DMS53 (cell line): ENCODE measurements around the gene MRPS22.
"Not testable (repeated sequence)": the region's sequence is repeated elsewhere in the genome, so short reads cannot be mapped to it uniquely, and the experiment has no call there.

Source experiments
- DNase-seq: peaks from one replicate; lab custom pipeline; 2025; lab: John Stamatoyannopoulos, UW

MRPS22 gene

GRCh38 chr3:139339219-139339906 is 4.5 kb upstream of the MRPS22 start:
- DNase-seq: no peak

- DNase-seq: no peak
These were observed 3.0 kb upstream of the MRPS22 start for GRCh38 chr3:139340784-139341183.

GRCh38 chr3:139342054-139342453 is 1.8 kb upstream of the MRPS22 start:
- no peak for DNase-seq

- no peak for DNase-seq
These were observed 3.0 kb downstream of the MRPS22 start for GRCh38 chr3:139346771-139347170.

GRCh38 chr3:139353920-139354556 is 10.2 kb downstream of the MRPS22 start:
- DNase-seq: peak; percentile 71

GRCh38 chr3:139354661-139355060 is 10.8 kb downstream of the MRPS22 start:
- DNase-seq: no peak

- no peak for DNase-seq
These were observed 11.7 kb downstream of the MRPS22 start for GRCh38 chr3:139355476-139355875.

GRCh38 chr3:139355891-139356290 is 12.1 kb downstream of the MRPS22 start:
- no peak for DNase-seq

- DNase-seq: no peak
These were observed 14.1 kb downstream of the MRPS22 start for GRCh38 chr3:139357899-139358298.

GRCh38 chr3:139358841-139359562 is 15.2 kb downstream of the MRPS22 start:
- DNase-seq: peak; percentile 57

- DNase-seq: no peak
These were observed 17.5 kb downstream of the MRPS22 start for GRCh38 chr3:139361276-139361675.

GRCh38 chr3:139364549-139364948 is 20.7 kb downstream of the MRPS22 start:
- no peak for DNase-seq

- no peak for DNase-seq
These were observed 30.3 kb downstream of the MRPS22 start for GRCh38 chr3:139374099-139374498.

- DNase-seq: no peak
These were observed 33.6 kb downstream of the MRPS22 start for GRCh38 chr3:139377378-139377777.

- peak; percentile 7 for DNase-seq
These were observed 34.9 kb downstream of the MRPS22 start for GRCh38 chr3:139378587-139379241.

GRCh38 chr3:139380575-139380974 is 36.8 kb downstream of the MRPS22 start:
- DNase-seq: no peak

- DNase-seq: not testable (repeated sequence)
These were observed 38.5 kb downstream of the MRPS22 start for GRCh38 chr3:139382291-139382690.

- no peak for DNase-seq
These were observed 44.3 kb downstream of the MRPS22 start for GRCh38 chr3:139388077-139388476.

GRCh38 chr3:139388821-139389551 is 45.2 kb downstream of the MRPS22 start:
- DNase-seq: peak; percentile 52

- DNase-seq: peak; percentile 98
These were observed 45.9 kb downstream of the MRPS22 start, which contains the start of gene COPB2 for GRCh38 chr3:139389552-139390368. COPB2 (minus strand) TSS chr3:139389647; CDS start chr3:139389550, 97 bp downstream.

- DNase-seq: no peak
These were observed 50.3 kb downstream of the MRPS22 start for GRCh38 chr3:139394116-139394515.
